SU-DHL-6 (cell line): ENCODE data around the gene SLC66A1.

Experiments
- H2AFZ ChIP-seq: fragments of 200-600 bp; sonication (generic); 2 replicates; pipeline ENCODE4 v1.6.1; 2014; ENCODE audit warnings: low read depth, mild to moderate bottlenecking, moderate library complexity, mixed read lengths, antibody characterized with exemption, low read length; ENCODE audit not compliant: severe bottlenecking
- H3F3A ChIP-seq: fragments of 200-600 bp; shearing (Covaris generic); 2 replicates; pipeline ENCODE4 v1.6.0; 2016; ENCODE audit warnings: antibody characterized with exemption, mild to moderate bottlenecking; ENCODE audit not compliant: insufficient read depth
- H3K27ac ChIP-seq: fragments of 200-600 bp; sonication (generic); 2 replicates; pipeline ENCODE4 v1.5.1; 2016; ENCODE audit warnings: low read depth, mild to moderate bottlenecking, low read length, moderate library complexity, mixed read lengths
- H3K27me3 ChIP-seq: fragments of 200-600 bp; sonication (generic), shearing (Covaris generic); 2 replicates; pipeline ENCODE4 v1.6.0; 2014; ENCODE audit warnings: mild to moderate bottlenecking, low read length
- H3K36me3 ChIP-seq: fragments of 200-600 bp; sonication (generic); 2 replicates; pipeline ENCODE4 v1.6.1; 2014; ENCODE audit warnings: mild to moderate bottlenecking, low read length, mixed read lengths
- H3K4me2 ChIP-seq: fragments of 300-600, 200-600 bp; shearing (Covaris generic), sonication (generic); 2 replicates; pipeline ENCODE4 v1.6.0; 2014; ENCODE audit warnings: low read length, low read depth, mild to moderate bottlenecking; ENCODE audit not compliant: poor library complexity, severe bottlenecking
- H3K4me3 ChIP-seq: fragments of 200-600 bp; sonication (generic); 2 replicates; pipeline ENCODE4 v1.5.1; 2014; ENCODE audit warnings: antibody characterized with exemption, low read length, mild to moderate bottlenecking, mixed read lengths; ENCODE audit not compliant: insufficient read depth, poor library complexity, severe bottlenecking
- H3K79me2 ChIP-seq: fragments of 200-600 bp; sonication (generic); 2 replicates; pipeline ENCODE4 v1.6.1; 2014; ENCODE audit warnings: mild to moderate bottlenecking, low read length, moderate library complexity; ENCODE audit not compliant: insufficient read depth
- H3K9ac ChIP-seq: fragments of 200-600 bp; sonication (generic); 2 replicates; pipeline ENCODE4 v1.7.0; 2014; ENCODE audit warnings: mild to moderate bottlenecking, low read length
- H3K9me2 ChIP-seq: fragments of 200-600 bp; sonication (generic); replicated peaks from 2 replicates; pipeline ENCODE4 v1.6.1; 2014; ENCODE audit warnings: low read length; ENCODE audit not compliant: insufficient read depth
- H3K9me3 ChIP-seq: fragments of 200-600 bp; sonication (generic); 2 replicates; pipeline ENCODE4 v1.6.1; 2014; ENCODE audit warnings: low read length, mixed read lengths; ENCODE audit not compliant: insufficient read depth
- H4K20me1 ChIP-seq: fragments of 200-600 bp; sonication (generic); 2 replicates; pipeline ENCODE4 v1.6.1; 2014; ENCODE audit warnings: low read depth, mild to moderate bottlenecking, antibody characterized with exemption, low read length, moderate library complexity, mixed read lengths
- CTCF ChIP-seq: fragments of 200-600 bp; sonication (generic); IDR thresholded peaks from one replicate; pipeline ENCODE4 v1.5.1; 2017; ENCODE audit warnings: antibody characterized with exemption, mild to moderate bottlenecking, low read length, moderate library complexity; ENCODE audit not compliant: insufficient read depth, poor library complexity, severe bottlenecking
- EZH2phosphoT487 ChIP-seq: fragments of 200-600 bp; sonication (generic), shearing (Covaris generic); conservative IDR thresholded peaks from 2 replicates; pipeline ENCODE4 v1.6.1; 2018; ENCODE audit warnings: mild to moderate bottlenecking, antibody characterized with exemption, low read length, moderate library complexity, mixed read lengths

SLC66A1 gene

GRCh38 chr1:19306941-19307340, 5.2 kb upstream of the SLC66A1 start:
- no peak overlapping the region for H3K27ac ChIP-seq
- no peaks in the 10 kb centered on the region for H4K20me1 ChIP-seq
- H3K9ac ChIP-seq, result no peak overlapping the region
- TF ChIP-seq EZH2phosphoT487, result no peak
- no peak for TF ChIP-seq CTCF
- H3K9me3 ChIP-seq, result no peaks in the 10 kb centered on the region
- H3F3A ChIP-seq, result no peaks in the 10 kb centered on the region
- H3K4me2 ChIP-seq, result no peak overlapping the region
- H3K9me2 ChIP-seq, result no peaks in the 10 kb centered on the region
- H3K4me3 ChIP-seq, result no peak overlapping the region
- H2AFZ ChIP-seq, result no peak overlapping the region
- no peaks in the 10 kb centered on the region for H3K36me3 ChIP-seq
- H3K79me2 ChIP-seq, result no peaks in the 10 kb centered on the region
- H3K27me3 ChIP-seq, result no peaks in the 10 kb centered on the region

DNA sequence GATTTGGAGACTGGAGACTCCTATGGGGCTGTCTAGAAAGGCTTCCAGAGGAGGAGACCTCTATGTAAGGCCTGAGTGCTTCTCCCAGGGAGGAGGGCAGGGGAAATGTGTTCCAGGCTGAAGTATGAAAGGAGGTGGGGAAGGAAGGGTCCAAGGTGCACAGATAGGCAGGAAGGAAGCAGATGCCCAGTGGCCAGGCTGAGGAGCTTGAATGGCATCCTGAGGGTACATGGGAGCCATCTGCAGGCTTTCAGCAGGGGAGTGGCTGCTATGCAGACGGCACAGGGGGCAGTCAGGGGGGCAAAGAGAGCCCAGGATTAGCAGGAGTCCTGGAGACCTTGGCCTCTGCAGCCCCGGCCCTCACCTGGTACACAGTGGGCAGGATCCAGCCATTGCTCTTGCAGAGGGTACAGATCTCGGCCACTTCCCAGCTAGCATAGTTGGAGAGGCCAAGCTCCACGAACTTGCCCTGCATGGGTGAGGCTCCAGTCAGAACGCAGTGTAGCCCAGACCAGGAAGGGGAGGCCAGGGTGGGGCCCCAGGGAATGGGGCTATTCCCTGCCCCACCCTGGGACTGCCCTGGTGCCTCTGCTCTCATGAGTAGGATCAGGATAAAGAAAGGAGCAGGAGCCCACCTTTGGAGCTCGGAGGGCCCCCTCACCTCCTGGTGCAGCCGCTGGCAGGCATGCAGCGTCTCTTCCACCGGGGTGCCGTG, 4.2 kb upstream of the SLC66A1 start:
- no peaks in the 10 kb centered on the region for H4K20me1 ChIP-seq
- no peak overlapping the region for H3K9ac ChIP-seq
- no peaks in the 10 kb centered on the region for H3K79me2 ChIP-seq
- no peaks in the 10 kb centered on the region for H3K27me3 ChIP-seq
- no peak for TF ChIP-seq EZH2phosphoT487
- no peak for TF ChIP-seq CTCF
- H3K9me2 ChIP-seq, result no peaks in the 10 kb centered on the region
- no peak overlapping the region for H3K4me2 ChIP-seq
- no peak overlapping the region for H3K27ac ChIP-seq
- H2AFZ ChIP-seq, result no peak overlapping the region
- H3K4me3 ChIP-seq, result no peak overlapping the region
- H3F3A ChIP-seq, result no peaks in the 10 kb centered on the region; the same call in 1 of the 2 replicates
- no peaks in the 10 kb centered on the region for H3K36me3 ChIP-seq
- H3K9me3 ChIP-seq, result no peaks in the 10 kb centered on the region

GRCh38 chr1:19308509-19308907, 3.6 kb upstream of the SLC66A1 start:
- no peaks in the 10 kb centered on the region for H3K36me3 ChIP-seq
- H3K79me2 ChIP-seq, result no peaks in the 10 kb centered on the region
- no peak overlapping the region for H3K9ac ChIP-seq
- no peaks in the 10 kb centered on the region for H4K20me1 ChIP-seq
- H3F3A ChIP-seq, result peaks cover 6% of the 10 kb centered on the region; the same call in 1 of the 2 replicates
- no peak overlapping the region for H2AFZ ChIP-seq
- no peak overlapping the region for H3K4me2 ChIP-seq
- no peaks in the 10 kb centered on the region for H3K27me3 ChIP-seq
- TF ChIP-seq CTCF (no peak), EZH2phosphoT487 (no peak)
- no peak overlapping the region for H3K27ac ChIP-seq
- no peaks in the 10 kb centered on the region for H3K9me3 ChIP-seq
- H3K9me2 ChIP-seq, result no peaks in the 10 kb centered on the region
- H3K4me3 ChIP-seq, result no peak overlapping the region
